NCI-H2227 (cell line): ENCODE data around the gene TCF25.
"Not testable (repeated sequence)": the region's sequence is repeated elsewhere in the genome, so short reads cannot be mapped to it uniquely, and the experiment has no call there.

Source experiments
- DNase-seq: peaks from one replicate; lab custom pipeline; 2025; ENCODE audit not compliant: unreplicated experiment; lab: John Stamatoyannopoulos, UW

The TCF25 gene

GRCh38 chr16:89918453-89919347 is 45.3 kb downstream of the TCF25 start, which contains the start of gene MC1R:
Gene MC1R, plus strand, starts transcription at chr16:89918862. Its CDS starts 397 bp downstream, at chr16:89919259.
- DNase-seq = no peak

GRCh38 chr16:89919535-89920406 is 46.4 kb downstream of the TCF25 start:
- DNase-seq = no peak

GRCh38 chr16:89920723-89921122 is 47.3 kb downstream of the TCF25 start:
- no peak for DNase-seq

GRCh38 chr16:89921131-89921701 is 47.8 kb downstream of the TCF25 start:
- peak; percentile 21 for DNase-seq

- peak; percentile 71 for DNase-seq
These were observed 48.5 kb downstream of the TCF25 start for GRCh38 chr16:89921702-89922476.

- DNase-seq = peak; percentile 81
These were observed 49.1 kb downstream of the TCF25 start for GRCh38 chr16:89922477-89922883.

GRCh38 chr16:89922884-89923639 is 49.7 kb downstream of the TCF25 start, which contains the start of gene TUBB3:
Gene TUBB3, plus strand, starts transcription at chr16:89923342. Its CDS starts 60 bp downstream, at chr16:89923402.
- peak; percentile 91 for DNase-seq

GRCh38 chr16:89923640-89924296 is 50.4 kb downstream of the TCF25 start:
- DNase-seq = peak; percentile 84

- peak; percentile 75 for DNase-seq
These were observed 51.0 kb downstream of the TCF25 start for GRCh38 chr16:89924297-89924924.

- peak; percentile 37 for DNase-seq
These were observed 51.5 kb downstream of the TCF25 start for GRCh38 chr16:89924925-89925307.

- peak; percentile 44 for DNase-seq
These were observed 52.2 kb downstream of the TCF25 start for GRCh38 chr16:89925596-89926079.

GRCh38 chr16:89931305-89931896 is 58.0 kb downstream of the TCF25 start:
- DNase-seq = no peak

- DNase-seq = no peak
These were observed 58.6 kb downstream of the TCF25 start for GRCh38 chr16:89931964-89932363.

GRCh38 chr16:89934019-89934418 is 60.6 kb downstream of the TCF25 start:
- DNase-seq = not testable (repeated sequence)

GRCh38 chr16:89934611-89935553 is 61.5 kb downstream of the TCF25 start:
- DNase-seq = no peak

GRCh38 chr16:89935620-89936019 is 62.2 kb downstream of the TCF25 start:
- DNase-seq = not testable (repeated sequence)

GRCh38 chr16:89936034-89936433 is 62.6 kb downstream of the TCF25 start:
- no peak for DNase-seq
